ENCODE data around the gene R3HDM4. TPM values are rescaled to one million over a fixed set of nuclear protein-coding genes. Genes with fewer than 3 reads are reported as not detected.

Gene R3HDM4
- total and polyA plus RNA-seq, 10 of the 15 experiments (the other 5 are each of a cell fraction or from before 2014, with no cell fraction given), result 1.3 to 65.8 (median 27.7) TPM

DNA sequence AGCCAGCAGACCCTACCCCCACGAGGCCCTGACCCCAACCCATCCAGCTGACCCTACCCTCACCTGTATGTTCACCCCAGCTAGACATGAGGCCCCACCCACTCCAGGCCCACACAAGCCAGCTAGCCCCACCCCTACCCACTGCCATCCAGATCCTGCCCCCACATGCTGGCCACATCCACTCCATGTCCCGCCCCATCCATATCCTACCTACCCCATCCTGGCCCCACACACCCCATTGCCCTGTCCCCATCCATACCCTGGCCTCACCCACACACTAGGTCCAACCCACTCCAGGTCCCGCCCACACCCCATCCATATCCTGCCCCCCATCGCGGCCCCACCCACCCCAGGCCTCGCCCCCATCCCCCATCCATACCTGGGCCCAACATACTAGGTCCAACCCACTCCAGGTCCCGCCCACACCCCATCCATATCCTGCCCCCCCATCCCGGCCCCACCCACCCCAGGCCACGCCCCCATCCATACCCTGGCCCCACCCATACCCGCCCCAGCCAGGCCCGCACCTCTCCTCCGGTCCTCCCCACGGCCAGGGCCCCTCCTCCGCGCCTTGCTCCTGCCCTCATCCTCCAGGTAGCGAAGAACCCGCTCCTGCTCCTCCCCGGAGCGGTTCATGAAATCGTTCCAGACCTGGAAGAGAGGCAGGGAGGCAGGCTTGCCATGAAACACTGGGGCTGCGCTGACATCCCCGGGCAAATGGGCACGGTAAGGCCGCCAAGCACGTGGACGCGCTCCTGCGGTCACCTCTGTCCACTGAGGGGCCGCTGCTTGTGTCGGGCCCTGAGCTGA lies 12.5 kb downstream of the R3HDM4 start:
- no peak overlapping the region for H2AFZ ChIP-seq (ENCODE audit: control insufficient read depth, low read depth, low read length)
- ATAC-seq (peak; percentile 57), FAIRE-seq (no peak), DNase-seq (ENCODE audit: low read depth, low spot score) (no peak)
- no peaks in the 10 kb centered on the region for H4K20me1 ChIP-seq (ENCODE audit: control insufficient read depth, insufficient read depth)
- WGBS (ENCODE audit: insufficient coverage, insufficient replicate concordance, low lambda C conversion rate, missing lambda C conversion rate), result 73% methylated on average over 19 of the region's 30 CpGs
- ChIA-PET POLR2A (no interaction called here), SMC1A (ENCODE audit: uncharacterized antibody, unreplicated experiment) (no interaction called here), CTCF (no interaction called here), RAD21 (ENCODE audit: unreplicated experiment) (no interaction called here)
- H3K4me3 ChIP-seq, result no peak overlapping the region
- no peaks in the 10 kb centered on the region for H3K9me3 ChIP-seq (replicated peaks; ENCODE audit: control insufficient read depth, insufficient read depth, low read length)
- H3K4me2 ChIP-seq (ENCODE audit: control insufficient read depth, insufficient read depth), result no peak overlapping the region
- BruUV-seq (replicated peaks), result no TSS peak
- TF ChIP-seq SMC3 (IDR thresholded peaks at IDR 0.05; ENCODE audit: borderline replicate concordance, low read length) (no peak), KAT2A (conservative IDR thresholded peaks at IDR 0.05; ENCODE audit: control insufficient read depth, low read depth, low read length) (no peak), HDGF (IDR thresholded peaks at IDR 0.05) (peak; percentile 81; the same call in 1 of the 2 replicates)
- intact Hi-C loops (cut with micrococcal nuclease; ENCODE audit: unreplicated experiment), result no loop called here
- no peak overlapping the region for H3K27ac ChIP-seq (ENCODE audit: control insufficient read depth, insufficient read depth)
- in situ Hi-C loops (cut with MboI), result no loop called here
- H3K27me3 ChIP-seq (replicated peaks in 1 of 2; ENCODE audit: control insufficient read depth in 2 of 2, insufficient read depth in 2 of 2, low read length in 1 of 2), result no peaks in the 10 kb centered on the region
- peaks cover 0 to 6% of the 10 kb centered on the region in 2 experiments; a peak in 2 of 4 replicates for H3K36me3 ChIP-seq (ENCODE audit: control insufficient read depth in 2 of 2, insufficient read depth in 2 of 2, low read length in 1 of 2)
- no peaks in the 10 kb centered on the region for H3K79me2 ChIP-seq (ENCODE audit: control insufficient read depth, insufficient read depth, low read length)
- no peaks in the 10 kb centered on the region for H3K4me1 ChIP-seq (ENCODE audit: control insufficient read depth, insufficient read depth, low read length)
- H3K9ac ChIP-seq (ENCODE audit: control insufficient read depth, insufficient read depth, low read length), result no peak overlapping the region

DNA sequence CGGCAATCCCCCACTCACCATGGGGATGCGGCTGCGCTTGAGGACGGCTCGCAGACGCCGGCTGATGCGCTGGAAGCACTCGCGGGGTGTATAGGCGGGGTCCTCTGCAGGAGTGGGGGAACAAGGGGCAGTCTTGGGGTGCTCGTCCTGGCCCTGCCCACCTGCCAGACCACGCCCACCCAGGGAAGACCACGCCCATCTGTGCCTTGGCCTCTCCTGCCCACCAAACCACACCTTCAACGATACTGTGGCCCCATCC lies 13.0 kb downstream of the R3HDM4 start:
- Histone ChIP-seq H3K4me1 (ENCODE audit: control insufficient read depth, insufficient read depth, low read length) (no peaks in the 10 kb centered on the region), H3K27me3 (replicated peaks in 1 of 2; ENCODE audit: control insufficient read depth in 2 of 2, insufficient read depth in 2 of 2, low read length in 1 of 2) (no peaks in the 10 kb centered on the region), H3K9ac (ENCODE audit: control insufficient read depth, insufficient read depth, low read length) (no peak overlapping the region), H4K20me1 (ENCODE audit: control insufficient read depth, insufficient read depth) (no peaks in the 10 kb centered on the region), H3K4me2 (ENCODE audit: control insufficient read depth, insufficient read depth) (no peak overlapping the region), H2AFZ (ENCODE audit: control insufficient read depth, low read depth, low read length) (no peak overlapping the region), H3K27ac (ENCODE audit: control insufficient read depth, insufficient read depth) (no peak overlapping the region), H3K9me3 (replicated peaks; ENCODE audit: control insufficient read depth, insufficient read depth, low read length) (no peaks in the 10 kb centered on the region), H3K36me3 (ENCODE audit: control insufficient read depth in 2 of 2, insufficient read depth in 2 of 2, low read length in 1 of 2) (peaks cover 0 to 6% of the 10 kb centered on the region in 2 experiments; a peak in 2 of 4 replicates), H3K4me3 (no peak overlapping the region), H3K79me2 (ENCODE audit: control insufficient read depth, insufficient read depth, low read length) (no peaks in the 10 kb centered on the region)
- intact Hi-C loops (cut with micrococcal nuclease; ENCODE audit: unreplicated experiment) (no loop called here), in situ Hi-C loops (cut with MboI) (no loop called here)
- 79% methylated on average over 15 of the region's 15 CpGs for WGBS (ENCODE audit: insufficient coverage, insufficient replicate concordance, low lambda C conversion rate, missing lambda C conversion rate)
- DNase-seq (ENCODE audit: low read depth, low spot score) (no peak), FAIRE-seq (no peak), ATAC-seq (peak; percentile 34)
- ChIA-PET SMC1A (ENCODE audit: uncharacterized antibody, unreplicated experiment) (no interaction called here), RAD21 (ENCODE audit: unreplicated experiment) (no interaction called here), POLR2A (no interaction called here), CTCF (no interaction called here)
- no TSS peak for BruUV-seq (replicated peaks)
- no peak for TF ChIP-seq BCL11A (IDR thresholded peaks at IDR 0.05; ENCODE audit: low read depth, low read length)
- TF ChIP-seq ZSCAN29 (IDR thresholded peaks at IDR 0.05), result no peak
- no peak for TF ChIP-seq CBFB (IDR thresholded peaks at IDR 0.05; ENCODE audit: low read depth)
- no peak for TF ChIP-seq FOXM1 (IDR thresholded peaks at IDR 0.05; ENCODE audit: low read depth, low read length)
- no peak for TF ChIP-seq SP1 (IDR thresholded peaks at IDR 0.05; ENCODE audit: low read depth, low read length)
- no peak for TF ChIP-seq ZNF274 (IDR thresholded peaks at IDR 0.05; ENCODE audit: insufficient read depth, insufficient read length)
- TF ChIP-seq SUZ12 (IDR thresholded peaks at IDR 0.05; ENCODE audit: unreplicated experiment), result no peak
- no peak for TF ChIP-seq KDM1A (IDR thresholded peaks at IDR 0.05; ENCODE audit: borderline replicate concordance)
- TF ChIP-seq POLR2AphosphoS2 (IDR thresholded peaks at IDR 0.05; ENCODE audit: low read depth, low read length), result no peak
- TF ChIP-seq HDGF (IDR thresholded peaks at IDR 0.05), result no peak
- TF ChIP-seq CREB1 (IDR thresholded peaks at IDR 0.05; ENCODE audit: low read depth), result no peak
- TF ChIP-seq, protein P1, sequence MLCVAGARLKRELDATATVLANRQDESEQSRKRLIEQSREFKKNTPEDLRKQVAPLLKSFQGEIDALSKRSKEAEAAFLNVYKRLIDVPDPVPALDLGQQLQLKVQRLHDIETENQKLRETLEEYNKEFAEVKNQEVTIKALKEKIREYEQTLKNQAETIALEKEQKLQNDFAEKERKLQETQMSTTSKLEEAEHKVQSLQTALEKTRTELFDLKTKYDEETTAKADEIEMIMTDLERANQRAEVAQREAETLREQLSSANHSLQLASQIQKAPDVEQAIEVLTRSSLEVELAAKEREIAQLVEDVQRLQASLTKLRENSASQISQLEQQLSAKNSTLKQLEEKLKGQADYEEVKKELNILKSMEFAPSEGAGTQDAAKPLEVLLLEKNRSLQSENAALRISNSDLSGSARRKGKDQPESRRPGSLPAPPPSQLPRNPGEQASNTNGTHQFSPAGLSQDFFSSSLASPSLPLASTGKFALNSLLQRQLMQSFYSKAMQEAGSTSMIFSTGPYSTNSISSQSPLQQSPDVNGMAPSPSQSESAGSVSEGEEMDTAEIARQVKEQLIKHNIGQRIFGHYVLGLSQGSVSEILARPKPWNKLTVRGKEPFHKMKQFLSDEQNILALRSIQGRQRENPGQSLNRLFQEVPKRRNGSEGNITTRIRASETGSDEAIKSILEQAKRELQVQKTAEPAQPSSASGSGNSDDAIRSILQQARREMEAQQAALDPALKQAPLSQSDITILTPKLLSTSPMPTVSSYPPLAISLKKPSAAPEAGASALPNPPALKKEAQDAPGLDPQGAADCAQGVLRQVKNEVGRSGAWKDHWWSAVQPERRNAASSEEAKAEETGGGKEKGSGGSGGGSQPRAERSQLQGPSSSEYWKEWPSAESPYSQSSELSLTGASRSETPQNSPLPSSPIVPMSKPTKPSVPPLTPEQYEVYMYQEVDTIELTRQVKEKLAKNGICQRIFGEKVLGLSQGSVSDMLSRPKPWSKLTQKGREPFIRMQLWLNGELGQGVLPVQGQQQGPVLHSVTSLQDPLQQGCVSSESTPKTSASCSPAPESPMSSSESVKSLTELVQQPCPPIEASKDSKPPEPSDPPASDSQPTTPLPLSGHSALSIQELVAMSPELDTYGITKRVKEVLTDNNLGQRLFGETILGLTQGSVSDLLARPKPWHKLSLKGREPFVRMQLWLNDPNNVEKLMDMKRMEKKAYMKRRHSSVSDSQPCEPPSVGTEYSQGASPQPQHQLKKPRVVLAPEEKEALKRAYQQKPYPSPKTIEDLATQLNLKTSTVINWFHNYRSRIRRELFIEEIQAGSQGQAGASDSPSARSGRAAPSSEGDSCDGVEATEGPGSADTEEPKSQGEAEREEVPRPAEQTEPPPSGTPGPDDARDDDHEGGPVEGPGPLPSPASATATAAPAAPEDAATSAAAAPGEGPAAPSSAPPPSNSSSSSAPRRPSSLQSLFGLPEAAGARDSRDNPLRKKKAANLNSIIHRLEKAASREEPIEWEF (IDR thresholded peaks at IDR 0.05; ENCODE audit: insufficient replicate concordance, low read depth, low read length), result no peak

All from GM12878 (cell line).